ENCODE data around the gene DMBT1.

The DMBT1 gene

DNA sequence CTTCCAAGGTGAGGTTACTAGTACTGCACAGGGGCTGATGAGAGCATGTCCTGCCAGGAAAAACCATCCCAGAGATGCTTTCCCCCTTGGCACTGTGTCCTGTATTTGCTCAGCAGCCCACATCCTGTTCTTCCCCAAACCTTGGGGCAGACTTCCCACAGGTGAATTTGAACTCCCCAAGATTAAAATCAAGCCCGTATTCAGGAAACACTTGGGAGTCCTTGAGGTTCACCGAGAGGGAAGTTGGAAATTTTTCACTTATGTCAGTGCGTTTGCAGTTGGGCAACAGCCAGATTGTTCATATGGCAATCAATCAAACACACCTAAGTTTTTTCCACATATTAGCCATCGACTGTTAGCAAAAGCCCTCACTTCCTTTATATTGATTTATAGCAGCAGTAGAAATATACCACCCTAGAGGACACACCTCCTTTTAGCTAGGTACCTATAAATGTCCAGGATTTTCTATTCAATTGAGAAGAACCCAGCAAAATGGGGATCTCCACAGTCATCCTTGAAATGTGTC, at the start of gene DMBT1:
TSS of gene DMBT1 (plus strand) at position 476 of the 526 bp plus-strand sequence. CDS start at position 493, 17 bp downstream.
- DNase-seq (ENCODE audit: low read depth in 2 of 2), result no peak

GRCh38 chr10:122513053-122513452, 47.5 kb upstream of the DMBT1 start:
- DNase-seq (ENCODE audit: low read depth in 2 of 2), result no peak

DNA sequence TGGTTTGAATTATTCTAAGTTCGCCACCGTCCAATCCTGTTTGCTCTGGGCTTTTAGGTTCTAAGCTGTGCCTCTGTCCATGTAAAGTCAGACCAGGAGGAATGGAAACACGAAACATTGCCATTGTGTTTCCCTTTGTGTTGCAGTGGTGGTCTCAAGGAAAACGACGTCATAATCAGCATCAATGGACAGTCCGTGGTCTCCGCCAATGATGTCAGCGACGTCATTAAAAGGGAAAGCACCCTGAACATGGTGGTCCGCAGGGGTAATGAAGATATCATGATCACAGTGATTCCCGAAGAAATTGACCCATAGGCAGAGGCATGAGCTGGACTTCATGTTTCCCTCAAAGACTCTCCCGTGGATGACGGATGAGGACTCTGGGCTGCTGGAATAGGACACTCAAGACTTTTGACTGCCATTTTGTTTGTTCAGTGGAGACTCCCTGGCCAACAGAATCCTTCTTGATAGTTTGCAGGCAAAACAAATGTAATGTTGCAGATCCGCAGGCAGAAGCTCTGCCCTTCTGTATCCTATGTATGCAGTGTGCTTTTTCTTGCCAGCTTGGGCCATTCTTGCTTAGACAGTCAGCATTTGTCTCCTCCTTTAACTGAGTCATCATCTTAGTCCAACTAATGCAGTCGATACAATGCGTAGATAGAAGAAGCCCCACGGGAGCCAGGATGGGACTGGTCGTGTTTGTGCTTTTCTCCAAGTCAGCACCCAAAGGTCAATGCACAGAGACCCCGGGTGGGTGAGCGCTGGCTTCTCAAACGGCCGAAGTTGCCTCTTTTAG, 46.3 kb upstream of the DMBT1 start:
- no peak for DNase-seq (ENCODE audit: low read depth in 2 of 2)

DNA sequence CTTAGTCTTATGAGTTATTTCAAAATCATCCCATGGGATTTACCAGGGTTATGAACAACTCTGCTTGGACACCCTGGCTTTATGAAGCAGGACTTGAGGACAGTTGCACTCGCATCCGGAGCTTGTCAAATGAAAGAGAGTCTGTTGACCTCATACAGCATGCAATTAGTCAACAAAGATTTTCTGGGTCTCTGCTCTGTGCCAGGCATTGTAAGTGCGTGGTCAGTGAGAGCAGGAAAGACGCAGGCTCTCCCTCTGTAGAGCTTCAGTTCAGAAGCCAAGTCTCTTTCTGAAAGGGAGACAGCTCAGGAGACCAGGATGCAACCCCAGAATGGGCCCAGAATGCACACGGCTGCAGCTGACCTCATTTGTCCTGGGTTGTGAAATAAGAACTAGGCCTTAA, 45.5 kb upstream of the DMBT1 start:
- no peak for DNase-seq (ENCODE audit: low read depth in 2 of 2)

DNA sequence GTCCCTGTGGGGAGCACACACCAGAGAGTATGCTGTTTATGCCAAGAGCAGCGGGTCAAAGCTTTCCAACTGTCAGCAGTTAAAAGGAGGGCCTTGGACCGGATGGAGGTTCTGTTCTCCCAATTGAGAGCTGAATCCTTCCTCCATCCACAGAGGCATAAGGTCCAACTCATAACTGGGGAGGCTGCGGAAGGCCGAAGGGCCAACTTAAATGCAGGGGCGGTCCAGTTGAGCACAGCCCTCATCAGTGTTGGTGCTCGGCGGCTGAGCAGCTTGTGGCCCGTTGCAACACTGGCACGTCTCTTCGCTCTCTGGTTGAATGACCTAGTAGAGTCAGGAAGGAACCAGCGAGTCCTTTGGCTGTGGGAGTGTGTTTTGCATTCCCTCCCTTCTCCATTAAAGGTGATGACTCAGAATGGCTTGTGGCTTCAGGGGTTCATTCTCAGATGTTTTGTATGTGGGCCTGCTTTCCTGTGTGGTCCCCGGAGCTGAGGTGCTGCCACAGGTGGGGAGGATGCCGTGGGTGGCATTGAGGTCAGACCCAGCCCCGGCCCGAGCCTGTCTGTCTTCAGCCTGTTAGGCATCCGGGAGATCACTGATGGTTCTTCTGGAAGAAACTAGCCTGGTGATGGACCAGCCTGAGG, 44.8 kb upstream of the DMBT1 start:
- DNase-seq (ENCODE audit: low read depth in 2 of 2), result peak; percentile 33 to 35

DNA sequence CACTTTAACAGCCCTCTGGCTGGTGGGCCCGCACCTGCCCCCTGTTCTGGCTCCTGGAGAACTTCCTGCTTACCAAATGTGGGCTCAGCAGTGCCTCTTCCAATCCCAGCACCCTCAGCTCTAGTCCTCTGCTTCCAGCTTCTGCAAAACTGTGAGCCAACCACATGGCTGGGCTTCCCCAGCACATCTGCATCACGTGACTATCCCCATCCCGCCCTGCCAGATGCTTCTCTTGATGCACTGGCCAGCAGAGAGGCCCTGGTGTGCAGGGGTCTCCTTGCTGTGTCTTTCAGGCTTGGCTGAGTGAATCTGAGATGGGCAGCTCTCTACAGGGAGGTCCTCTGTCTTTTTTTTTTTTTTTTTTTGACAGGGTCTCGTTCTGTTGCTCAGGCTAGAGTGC, 43.8 kb upstream of the DMBT1 start:
- no peak for DNase-seq (ENCODE audit: low read depth in 2 of 2)

- DNase-seq (ENCODE audit: low read depth in 2 of 2), result no peak
Measured at GRCh38 chr10:122519144-122519543, 41.4 kb upstream of the DMBT1 start.

- no peak for DNase-seq (ENCODE audit: low read depth in 2 of 2)
Measured at GRCh38 chr10:122519873-122520272, 40.7 kb upstream of the DMBT1 start.

DNA sequence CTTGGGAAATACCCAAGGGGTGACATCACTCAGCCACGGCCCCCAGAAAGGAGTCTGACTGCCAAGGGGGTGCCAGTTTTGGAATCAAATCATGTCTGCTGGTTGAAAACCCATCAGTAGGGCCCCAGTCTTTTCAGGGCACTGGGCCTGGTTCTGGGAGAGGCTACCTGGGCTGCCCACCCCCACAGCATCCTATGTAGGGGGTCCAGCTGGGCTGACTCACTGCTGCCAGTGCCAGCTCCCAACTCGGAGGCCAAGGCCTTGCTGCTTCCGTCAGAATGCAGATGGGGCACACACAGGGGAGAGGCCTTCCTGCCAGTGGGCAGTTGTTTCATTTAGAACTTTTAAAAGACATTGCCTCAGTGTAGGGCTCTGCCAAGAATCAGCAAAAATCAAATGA, 39.5 kb upstream of the DMBT1 start:
- no peak for DNase-seq (ENCODE audit: low read depth in 2 of 2)

DNA sequence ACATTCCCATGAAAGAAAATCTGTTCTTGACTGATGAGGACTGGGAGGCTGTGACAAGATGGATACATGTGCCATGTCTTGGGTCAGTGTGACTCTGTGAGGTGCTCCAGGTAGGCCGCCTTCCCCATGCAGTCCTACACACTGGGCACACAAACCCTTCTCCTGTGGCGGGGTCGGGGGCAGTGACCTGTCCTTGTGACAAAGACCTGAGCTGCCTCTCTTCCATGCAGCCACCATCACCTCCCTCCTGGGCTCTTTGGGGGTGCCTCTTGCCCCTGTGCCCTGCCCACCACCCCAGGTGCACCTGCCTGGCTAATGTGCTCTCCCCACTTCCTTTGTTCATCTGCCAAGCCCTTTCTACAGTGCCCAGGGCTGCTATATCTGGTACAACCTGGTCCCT, 35.7 kb upstream of the DMBT1 start:
- DNase-seq (ENCODE audit: low read depth in 2 of 2), result no peak

- DNase-seq (ENCODE audit: low read depth in 2 of 2), result peak in 1 of 2 donors; percentile 10
Measured at GRCh38 chr10:122525788-122526187, 34.8 kb upstream of the DMBT1 start.

DNA sequence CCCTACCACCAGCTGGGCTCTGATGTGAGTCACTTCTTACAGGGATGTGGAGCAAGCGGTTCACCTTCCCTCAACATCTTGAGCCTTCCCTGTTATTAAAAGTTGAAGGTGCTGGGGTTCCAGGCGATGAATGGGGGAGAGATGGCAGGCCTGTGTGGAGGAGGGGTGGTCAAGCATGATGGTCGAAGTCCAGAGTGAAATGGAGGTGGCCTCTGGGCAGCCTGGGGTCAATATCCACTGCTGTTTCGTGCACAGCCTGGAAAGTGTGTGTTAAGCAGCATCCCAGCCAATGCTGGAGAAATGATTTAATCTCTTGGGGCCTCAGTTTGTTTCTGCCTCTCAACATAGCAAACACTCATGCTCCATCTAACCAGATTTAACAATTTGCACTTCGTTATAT, 33.7 kb upstream of the DMBT1 start:
- DNase-seq (ENCODE audit: low read depth in 2 of 2), result no peak

GRCh38 chr10:122530177-122530576, 30.4 kb upstream of the DMBT1 start:
- DNase-seq (ENCODE audit: low read depth in 2 of 2), result no peak

- no peak for DNase-seq (ENCODE audit: low read depth in 2 of 2)
Measured at GRCh38 chr10:122531261-122531660, 29.3 kb upstream of the DMBT1 start.

DNA sequence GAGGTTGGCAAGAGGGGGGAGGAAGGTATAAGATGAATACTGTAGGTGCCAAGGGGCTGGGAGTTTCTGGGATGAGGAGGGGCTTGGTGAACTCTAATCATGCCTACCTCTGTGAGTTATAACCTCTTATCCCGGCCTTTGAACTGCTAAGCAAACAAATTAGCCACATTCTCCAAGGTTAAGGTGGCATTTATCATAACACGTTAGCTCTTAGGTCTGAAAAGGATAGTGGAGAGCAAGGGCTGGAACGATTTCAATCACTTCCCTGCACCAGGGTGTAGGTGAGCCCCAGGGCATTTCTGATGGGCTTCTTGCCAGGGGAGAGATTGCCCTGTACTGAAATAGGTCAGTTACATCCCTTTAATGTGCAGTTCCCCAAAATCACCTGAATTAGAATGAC, 28.6 kb upstream of the DMBT1 start:
- DNase-seq (ENCODE audit: low read depth in 2 of 2), result no peak

- DNase-seq (ENCODE audit: low read depth in 2 of 2), result no peak
Measured at GRCh38 chr10:122532601-122533296, 27.8 kb upstream of the DMBT1 start.

DNA sequence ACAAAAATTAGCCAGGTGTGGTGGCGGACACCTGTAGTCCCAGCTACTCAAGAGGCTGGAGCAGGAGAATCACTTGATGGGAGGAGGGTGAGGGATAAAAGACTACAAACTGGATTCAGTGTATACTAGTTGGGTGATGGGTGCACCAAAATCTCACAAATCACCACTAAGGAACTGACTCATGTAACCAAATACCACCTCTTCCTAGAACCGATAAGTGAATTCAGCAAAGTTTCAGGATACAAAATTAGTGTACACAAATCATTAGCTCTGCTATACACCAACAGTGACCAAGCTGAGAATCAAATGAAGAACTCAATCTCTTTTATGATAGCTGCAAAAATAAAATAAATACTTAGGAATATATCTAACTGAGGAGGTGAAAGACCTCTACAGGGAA, 23.0 kb upstream of the DMBT1 start:
- DNase-seq (ENCODE audit: low read depth in 2 of 2), result no peak

DNA sequence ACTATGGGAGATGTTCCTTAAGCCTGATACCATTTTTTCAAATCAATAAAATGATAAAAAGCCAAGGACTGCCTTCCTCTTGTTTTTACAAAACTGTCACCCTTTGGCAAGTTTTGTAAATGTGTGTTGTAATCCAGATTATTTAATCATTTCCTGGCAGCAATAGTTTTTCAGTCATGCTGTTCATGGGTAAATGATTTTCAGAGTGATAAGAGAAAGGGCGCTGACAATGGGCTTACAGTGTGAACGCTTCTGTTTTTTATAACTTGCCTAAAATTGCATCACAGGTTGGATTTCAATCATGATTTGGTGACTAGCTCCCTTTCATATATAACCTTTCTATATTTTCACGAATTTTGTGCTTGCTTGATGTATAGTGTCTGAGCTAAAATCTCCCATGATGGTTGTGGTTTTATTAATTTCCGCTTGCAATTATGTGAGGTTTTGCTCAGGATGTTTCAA, 19.0 kb upstream of the DMBT1 start:
- no peak for DNase-seq (ENCODE audit: low read depth in 2 of 2)

- no peak for DNase-seq (ENCODE audit: low read depth in 2 of 2)
Measured at GRCh38 chr10:122543676-122544445, 16.7 kb upstream of the DMBT1 start.

DNA sequence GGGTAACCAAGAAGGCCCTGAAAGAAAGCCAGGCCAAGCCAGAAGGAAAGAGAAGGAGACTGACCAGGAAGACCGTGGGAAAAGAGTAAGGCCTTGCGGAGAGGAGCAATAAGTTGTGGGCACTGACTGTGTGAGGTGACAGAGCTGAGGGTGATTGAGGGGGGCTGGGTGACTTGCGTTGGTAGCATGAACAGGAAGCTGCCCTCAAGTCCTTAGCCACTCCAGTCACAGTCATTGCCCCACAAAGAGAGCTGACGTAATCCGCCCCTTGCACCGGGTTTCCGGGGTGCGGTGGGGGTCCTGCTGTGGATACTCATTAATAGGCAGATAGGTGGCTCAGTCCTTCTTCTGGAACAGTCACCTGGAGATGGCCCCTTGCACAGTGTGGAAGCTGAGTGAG, 16.1 kb upstream of the DMBT1 start:
- no peak for DNase-seq (ENCODE audit: low read depth in 2 of 2)

GRCh38 chr10:122546242-122546641, 14.3 kb upstream of the DMBT1 start:
- no peak for DNase-seq (ENCODE audit: low read depth in 2 of 2)
